GM18870 (cell line): ENCODE results near the gene PDE3A.

ENCODE experiments used
- ATAC-seq: cut with Tn5 transposase; IDR thresholded peaks from one replicate; pipeline ENCODE4 v1.9.1; 2021; ENCODE audit warnings: moderate library complexity; ENCODE audit not compliant: unreplicated experiment

The PDE3A gene

GRCh38 chr12:20420557-20420956 lies 52.2 kb downstream of the PDE3A start:
- no peak for ATAC-seq

DNA sequence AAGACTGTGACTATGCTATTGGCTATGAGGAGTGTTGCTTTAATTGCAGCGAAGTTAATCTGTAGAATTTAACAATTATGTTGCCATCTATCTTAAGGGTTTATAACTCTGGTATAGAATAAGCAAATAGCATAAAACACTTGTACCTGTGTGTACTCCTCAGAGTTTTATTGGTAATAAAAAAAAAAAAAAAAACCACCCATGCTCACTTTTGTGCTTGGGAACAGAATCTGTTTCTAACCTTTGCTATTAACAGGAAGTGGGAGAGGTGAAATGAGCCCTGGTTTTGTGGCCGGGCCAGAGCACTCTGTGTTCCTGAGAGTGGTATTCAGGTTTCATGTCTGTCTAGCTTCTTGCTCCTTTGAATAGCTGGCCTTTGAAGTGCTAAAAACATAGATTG lies 53.1 kb downstream of the PDE3A start:
- ATAC-seq, result no peak

- no peak for ATAC-seq
Measured at GRCh38 chr12:20423557-20423956, 55.2 kb downstream of the PDE3A start.

GRCh38 chr12:20424841-20425240 lies 56.5 kb downstream of the PDE3A start:
- no peak for ATAC-seq

- ATAC-seq, result no peak
Measured at GRCh38 chr12:20426191-20426590, 57.9 kb downstream of the PDE3A start.

GRCh38 chr12:20426957-20427356 lies 58.6 kb downstream of the PDE3A start:
- no peak for ATAC-seq

- no peak for ATAC-seq
Measured at GRCh38 chr12:20429852-20430251, 61.5 kb downstream of the PDE3A start.

GRCh38 chr12:20432290-20432689 lies 64.0 kb downstream of the PDE3A start:
- ATAC-seq, result no peak

GRCh38 chr12:20434996-20435395 lies 66.7 kb downstream of the PDE3A start:
- no peak for ATAC-seq

GRCh38 chr12:20436316-20436715 lies 68.0 kb downstream of the PDE3A start:
- ATAC-seq, result no peak

GRCh38 chr12:20438299-20438779 lies 70.0 kb downstream of the PDE3A start:
- no peak for ATAC-seq

- ATAC-seq, result no peak
Measured at GRCh38 chr12:20439626-20440025, 71.3 kb downstream of the PDE3A start.

GRCh38 chr12:20440408-20440807 lies 72.1 kb downstream of the PDE3A start:
- no peak for ATAC-seq

DNA sequence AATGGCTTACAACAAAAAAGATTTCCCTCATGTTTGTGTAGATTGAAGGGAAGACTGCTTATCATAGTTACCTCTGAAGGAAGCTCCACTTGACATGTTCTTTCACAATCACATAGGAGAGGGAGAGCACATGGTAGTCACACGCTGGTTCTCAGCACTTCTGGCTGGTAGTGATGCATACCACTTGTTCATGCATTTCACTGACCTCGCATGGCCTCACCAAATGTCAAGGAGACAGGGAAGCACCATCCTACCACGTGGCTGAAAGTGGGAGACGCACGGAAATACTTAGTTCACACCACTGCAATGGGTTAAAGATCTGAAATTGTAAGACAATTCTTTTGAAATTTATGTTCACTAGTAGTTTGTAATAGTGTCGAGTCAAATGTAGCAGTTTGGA lies 74.0 kb downstream of the PDE3A start:
- no peak for ATAC-seq

DNA sequence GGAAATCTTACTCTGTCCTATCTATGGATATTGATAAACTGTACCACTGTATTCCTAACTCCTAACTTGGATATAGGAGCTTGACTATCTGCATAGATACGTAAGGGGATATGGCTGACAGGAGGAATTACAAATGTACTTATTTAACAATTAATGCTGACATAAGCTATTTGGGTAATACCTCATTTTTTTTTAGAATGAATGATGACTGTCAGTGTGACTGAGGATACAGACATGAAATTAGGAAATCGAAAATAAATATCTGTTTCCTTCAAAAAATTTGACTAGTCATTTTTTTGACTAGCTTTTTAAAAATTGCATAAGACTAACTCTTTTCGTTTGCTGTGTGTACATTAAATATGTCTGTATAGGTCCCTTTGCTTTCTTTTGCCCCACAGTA lies 74.9 kb downstream of the PDE3A start:
- ATAC-seq, result no peak

DNA sequence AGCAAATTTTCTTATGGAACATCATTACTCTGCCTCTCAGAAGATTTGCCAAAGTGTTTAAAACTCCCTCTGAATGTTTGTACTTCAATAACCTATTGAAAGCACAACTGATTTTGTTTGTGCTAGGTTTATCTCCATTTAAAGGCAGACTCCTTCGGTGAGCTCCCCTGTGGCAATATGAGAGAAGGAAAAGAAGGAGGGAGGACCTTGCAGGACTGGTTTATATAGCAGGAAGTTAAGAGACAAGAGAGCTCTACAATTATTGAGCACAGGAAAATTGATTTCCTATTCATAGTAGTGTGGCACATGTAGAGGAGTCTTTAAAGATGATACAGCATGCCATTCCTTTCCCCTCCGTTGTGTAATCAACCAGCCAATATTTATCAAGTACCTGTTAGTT lies 75.5 kb downstream of the PDE3A start:
- ATAC-seq, result no peak

DNA sequence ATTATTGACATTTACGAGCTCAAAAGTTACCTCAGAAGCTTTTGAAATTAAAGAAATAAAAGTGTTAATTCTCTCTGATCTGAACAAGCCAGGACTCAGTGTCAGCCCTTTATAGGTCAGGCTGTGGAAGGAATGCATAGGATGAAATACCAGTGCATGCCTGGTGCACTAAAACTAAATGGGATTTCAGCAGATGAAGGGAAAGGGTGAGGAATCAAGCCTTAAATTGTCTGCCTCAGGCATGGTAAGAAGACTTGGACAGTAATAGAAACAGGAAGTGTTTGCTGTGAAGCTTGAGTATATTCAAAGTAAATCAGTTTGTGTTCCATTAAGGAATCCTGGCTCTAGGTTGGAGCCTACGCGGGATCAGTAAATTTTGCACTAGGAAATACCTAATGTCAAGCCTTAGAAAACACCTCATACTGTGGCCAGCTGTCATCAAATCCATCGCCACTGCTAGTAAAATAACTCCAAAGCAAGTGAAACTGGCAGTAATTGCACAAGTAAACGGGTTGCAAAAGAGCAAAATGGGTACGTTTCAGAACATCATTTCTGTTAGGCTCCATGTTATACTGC lies 76.3 kb downstream of the PDE3A start:
- ATAC-seq, result no peak

DNA sequence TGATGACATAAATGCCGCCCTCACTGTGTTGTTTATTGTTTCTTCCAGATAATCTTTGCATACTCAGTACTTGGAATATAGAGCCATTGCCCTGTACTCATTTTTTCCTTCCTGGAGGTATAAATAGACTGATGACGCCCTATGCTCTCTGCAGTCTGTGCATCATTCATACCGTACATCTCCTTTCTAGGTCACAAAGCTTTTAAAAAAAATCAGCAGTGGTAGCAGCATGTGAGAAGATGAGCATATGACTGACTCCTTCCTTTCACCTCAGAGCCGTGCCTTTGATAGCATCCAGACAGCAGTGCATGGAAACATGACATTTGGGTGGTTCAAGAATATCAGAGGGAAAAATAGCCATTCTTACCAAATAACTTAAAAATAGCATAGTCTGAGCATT lies 77.3 kb downstream of the PDE3A start:
- ATAC-seq, result no peak

GRCh38 chr12:20446836-20447235 lies 78.5 kb downstream of the PDE3A start:
- no peak for ATAC-seq

DNA sequence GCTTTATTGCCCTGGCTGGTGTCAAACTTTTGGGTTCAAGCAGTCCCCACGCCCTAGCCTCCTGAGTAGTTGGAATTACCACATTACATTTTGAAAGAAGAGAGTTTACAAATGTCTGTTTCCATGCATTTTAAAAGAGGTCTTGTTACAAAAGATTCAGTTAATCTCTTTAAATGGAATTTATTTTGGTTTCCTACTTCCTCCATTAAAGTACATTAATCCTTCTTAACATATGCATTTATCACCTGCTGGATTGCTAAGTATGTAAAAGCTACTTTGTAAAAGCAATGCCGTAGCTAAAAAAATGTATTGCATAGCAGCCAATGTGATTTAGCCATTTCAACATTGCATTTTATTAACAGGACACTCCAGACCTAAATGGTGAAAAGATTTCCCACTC lies 80.4 kb downstream of the PDE3A start:
- no peak for ATAC-seq

DNA sequence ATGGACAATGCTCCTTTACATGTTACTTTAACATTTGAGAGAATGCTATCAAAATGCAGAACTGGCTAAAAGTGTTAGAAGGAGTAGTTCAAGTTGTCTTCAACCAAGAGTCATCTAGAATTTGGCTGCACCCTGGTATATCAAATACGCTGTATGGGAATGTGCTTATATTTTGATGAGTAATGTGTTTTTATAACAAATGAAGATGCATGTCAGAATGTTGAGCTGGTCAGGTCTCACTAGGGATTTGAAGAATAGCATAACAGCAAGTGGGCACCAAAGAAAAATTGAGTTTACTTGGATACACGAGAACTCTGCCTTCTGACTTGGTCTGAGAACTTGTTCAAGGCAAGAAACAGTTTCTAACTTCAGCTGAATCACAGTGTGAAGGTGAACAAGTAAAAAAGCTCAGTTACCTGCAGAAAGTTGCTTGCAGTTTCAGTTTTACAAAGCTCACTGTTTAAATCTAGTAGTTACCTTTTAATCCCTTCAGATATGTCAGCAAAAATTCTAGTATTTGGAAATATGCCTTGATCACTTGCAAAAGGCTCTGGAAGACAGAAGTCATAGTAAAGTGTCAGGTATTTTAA lies 82.3 kb downstream of the PDE3A start:
- no peak for ATAC-seq

- ATAC-seq, result no peak
Measured at GRCh38 chr12:20451761-20452160, 83.4 kb downstream of the PDE3A start.

- ATAC-seq, result no peak
Measured at GRCh38 chr12:20452496-20453010, 84.2 kb downstream of the PDE3A start.
